Measurements from ENCODE around the gene NT5C3A. TPM values are rescaled to one million over a fixed set of nuclear protein-coding genes. Genes with fewer than 3 reads are reported as not detected.
A peak's percentile ranks its signal among the peaks of the same experiment; 100 is the strongest.

Gene NT5C3A
- total RNA-seq, 2 donors from 2014 or later: 16.9 to 23.9 TPM

DNA sequence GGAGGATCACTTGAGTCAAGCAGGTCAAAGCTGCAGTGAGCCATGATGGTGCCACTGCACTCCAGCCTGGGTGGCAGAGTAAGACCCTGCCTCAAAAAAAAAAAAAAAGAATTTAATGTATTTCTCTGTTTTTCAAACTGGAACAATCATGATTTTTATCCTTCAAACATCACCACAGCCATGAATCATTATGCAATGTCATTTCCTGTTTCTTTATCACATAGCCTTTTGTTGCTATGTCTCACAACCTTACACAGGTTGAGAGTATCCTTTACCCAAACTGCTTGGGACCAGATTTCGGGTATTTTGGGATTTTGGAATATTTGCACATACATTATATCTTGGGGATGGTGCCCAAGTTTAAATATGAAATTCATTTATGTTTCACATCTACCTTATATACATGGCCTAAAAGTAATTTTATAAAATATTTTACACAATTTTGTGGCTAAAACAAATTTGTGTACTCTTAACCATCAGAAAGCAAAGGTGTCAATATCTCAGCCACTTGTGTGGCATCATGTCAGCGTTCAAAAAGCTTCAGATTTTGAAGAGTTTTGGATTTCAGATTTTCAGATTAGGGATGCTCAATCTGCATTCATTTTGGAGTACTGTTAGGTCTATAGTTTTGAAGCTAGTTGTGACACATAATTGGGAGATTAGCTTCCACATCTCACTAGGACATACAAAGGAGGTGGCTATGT lies 8.2 kb downstream of the NT5C3A start:
- no peak for DNase-seq (ENCODE audit: low spot score)
- no peaks in the 10 kb centered on the region for H3K36me3 ChIP-seq
- H3K9me3 ChIP-seq: no peaks in the 10 kb centered on the region
- intact Hi-C loops (cut with DNase I): no loop called here
- H3K4me1 ChIP-seq (replicated peaks): no peaks in the 10 kb centered on the region
- no peaks in the 10 kb centered on the region for H3K27me3 ChIP-seq (replicated peaks; ENCODE audit: insufficient read depth)
- 83% methylated on average over 2 of the region's 2 CpGs for WGBS
- no peak overlapping the region for H3K4me3 ChIP-seq
- no peak overlapping the region for H3K27ac ChIP-seq
- TF ChIP-seq POLR2AphosphoS5 (IDR thresholded peaks at IDR 0.05): no peak
- no peak for TF ChIP-seq POLR2A (IDR thresholded peaks at IDR 0.05)
- no peak for TF ChIP-seq CTCF (IDR thresholded peaks at IDR 0.05)

GRCh38 chr7:33053721-33054120 lies 8.9 kb downstream of the NT5C3A start:
- Histone ChIP-seq H3K27me3 (replicated peaks; ENCODE audit: insufficient read depth) (no peaks in the 10 kb centered on the region), H3K9me3 (no peaks in the 10 kb centered on the region), H3K4me3 (no peak overlapping the region), H3K27ac (no peak overlapping the region), H3K4me1 (replicated peaks) (no peaks in the 10 kb centered on the region), H3K36me3 (no peaks in the 10 kb centered on the region)
- no peak for TF ChIP-seq CTCF (IDR thresholded peaks at IDR 0.05)
- no peak for TF ChIP-seq POLR2AphosphoS5 (IDR thresholded peaks at IDR 0.05)
- TF ChIP-seq POLR2A (IDR thresholded peaks at IDR 0.05): no peak
- DNase-seq (ENCODE audit: low spot score): no peak
- 47% methylated on average over 1 of the region's 1 CpG for WGBS
- intact Hi-C loops (cut with DNase I): no loop called here

GRCh38 chr7:33050535-33051318 lies 11.8 kb downstream of the NT5C3A start:
- Histone ChIP-seq H3K9me3 (no peaks in the 10 kb centered on the region), H3K4me1 (replicated peaks) (no peaks in the 10 kb centered on the region), H3K27ac (no peak overlapping the region), H3K27me3 (replicated peaks; ENCODE audit: insufficient read depth) (no peaks in the 10 kb centered on the region), H3K4me3 (no peak overlapping the region), H3K36me3 (no peaks in the 10 kb centered on the region)
- TF ChIP-seq CTCF (IDR thresholded peaks at IDR 0.05) (peak; percentile 28 to 84 (median 67)), POLR2A (IDR thresholded peaks at IDR 0.05) (no peak), POLR2AphosphoS5 (IDR thresholded peaks at IDR 0.05) (no peak)
- WGBS: 0% methylated on average over 1 of the region's 1 CpG
- intact Hi-C loops (cut with DNase I): no loop called here
- peak; percentile 41 for DNase-seq (ENCODE audit: low spot score)

GRCh38 chr7:33048704-33049103 lies 13.9 kb downstream of the NT5C3A start:
- Histone ChIP-seq H3K4me3 (no peak overlapping the region), H3K9me3 (no peaks in the 10 kb centered on the region), H3K27me3 (replicated peaks; ENCODE audit: insufficient read depth) (no peaks in the 10 kb centered on the region), H3K4me1 (replicated peaks) (no peaks in the 10 kb centered on the region), H3K27ac (no peak overlapping the region), H3K36me3 (no peaks in the 10 kb centered on the region)
- WGBS: 93% methylated on average over 1 of the region's 1 CpG
- intact Hi-C loops (cut with DNase I): no loop called here
- TF ChIP-seq POLR2A (IDR thresholded peaks at IDR 0.05) (no peak), POLR2AphosphoS5 (IDR thresholded peaks at IDR 0.05) (no peak), CTCF (IDR thresholded peaks at IDR 0.05) (no peak)
- DNase-seq (ENCODE audit: low spot score): no peak
